SK-N-SH (cell line): Measurements from ENCODE around the gene SRXN1. TPM values are rescaled to one million over a fixed set of nuclear protein-coding genes. Genes with fewer than 3 reads are reported as not detected.

ENCODE experiments used
- CTCF ChIA-PET: fragments of 300-600, 350-600 bp; formaldehyde crosslinking; extraction: SDS; loops from one replicate; lab custom pipeline; 2021; lab: Yijun Ruan, JAX
- POLR2A ChIA-PET: fragments of 350-600 bp; sonication (Branson Sonifier 250); formaldehyde crosslinking; extraction: SDS; loops from one replicate; lab custom pipeline; 2020; ENCODE audit warnings: antibody characterized with exemption, inconsistent platforms; lab: Yijun Ruan, JAX
- DNase-seq: peaks from one replicate; pipeline ENCODE4 v3.0.0; 2012
- H2AFZ ChIP-seq: fragments of 200-600 bp; sonication (generic); 2 replicates; pipeline ENCODE4 v1.8.1; 2016; ENCODE audit warnings: antibody characterized with exemption, mild to moderate bottlenecking, low read depth
- H3F3A ChIP-seq: fragments of 200-600 bp; sonication (generic); replicated peaks from 2 replicates; pipeline ENCODE3; 2016; ENCODE audit warnings: antibody characterized with exemption, mild to moderate bottlenecking; ENCODE audit not compliant: insufficient read depth
- H3K27ac ChIP-seq, 2 experiments: fragments of 200-500 bp in 1 of 2; fragments of 200-600 bp in 1 of 2; sonication (Bioruptor generic) in 1 of 2; sonication (generic), shearing (Covaris generic) in 1 of 2; 2 replicates each; pipeline versions ENCODE4 v1.5.1 to v1.6.1; 2014 to 2016; ENCODE audit warnings: low read depth in 2 of 2, inconsistent platforms in 1 of 2, low read length in 1 of 2, mild to moderate bottlenecking in 1 of 2, mixed read lengths in 1 of 2
- H3K27me3 ChIP-seq: fragments of 200-600 bp; sonication (generic), shearing (Covaris generic); 2 replicates; pipeline ENCODE4 v1.6.1; 2016; ENCODE audit warnings: mixed run types; ENCODE audit not compliant: insufficient read depth
- H3K36me3 ChIP-seq, 2 experiments: fragments of 200-500 bp in 1 of 2; fragments of 200-600 bp in 1 of 2; sonication (Bioruptor generic) in 1 of 2; sonication (generic) in 1 of 2; replicated peaks in 1 of 2; 2 replicates each; pipeline versions ENCODE3 to v1.5.1; 2014 to 2016; ENCODE audit warnings: low read length in 1 of 2, mild to moderate bottlenecking in 1 of 2; ENCODE audit not compliant: insufficient read depth in 2 of 2, control insufficient read depth in 1 of 2
- H3K4me1 ChIP-seq, 2 experiments: fragments of 200-500 bp in 1 of 2; fragments of 200-600 bp in 1 of 2; sonication (Bioruptor generic) in 1 of 2; sonication (generic), shearing (Covaris generic) in 1 of 2; 2 replicates each; pipeline versions ENCODE4 v1.5.1 to v1.6.1; 2014 to 2016; ENCODE audit warnings: low read depth in 1 of 2, low read length in 1 of 2, mixed run types in 1 of 2; ENCODE audit not compliant: insufficient read depth in 2 of 2, control insufficient read depth in 1 of 2
- H3K4me2 ChIP-seq: fragments of 200-600 bp; sonication (generic), shearing (Covaris generic); 2 replicates; pipeline ENCODE4 v1.6.1; 2017; ENCODE audit warnings: mixed run types
- H3K4me3 ChIP-seq, 2 experiments: fragments of 200-500 bp in 1 of 2; fragments of 200-600 bp in 1 of 2; sonication (Bioruptor generic) in 1 of 2; sonication (generic), shearing (Covaris generic) in 1 of 2; 2 replicates each; pipeline versions ENCODE4 v1.5.1 to v1.8.1; 2014 to 2016; ENCODE audit warnings: low read depth in 2 of 2, inconsistent platforms in 1 of 2, low read length in 1 of 2, mild to moderate bottlenecking in 1 of 2, mixed read lengths in 1 of 2, moderate library complexity in 1 of 2
- H3K79me2 ChIP-seq: fragments of 200-600 bp; sonication (generic); 2 replicates; pipeline ENCODE4 v1.8.1; 2017; ENCODE audit warnings: mild to moderate bottlenecking; ENCODE audit not compliant: insufficient read depth
- H3K9ac ChIP-seq: fragments of 200-600 bp; sonication (generic); 2 replicates; pipeline ENCODE4 v1.6.1; 2017; ENCODE audit warnings: mixed run types
- H3K9me2 ChIP-seq: fragments of 200-600 bp; sonication (generic); 2 replicates; pipeline ENCODE4 v1.6.1; 2017; ENCODE audit warnings: mixed run types
- H3K9me3 ChIP-seq: fragments of 200-600 bp; sonication (generic); 2 replicates; pipeline ENCODE4 v1.6.1; 2017; ENCODE audit warnings: mixed run types, mild to moderate bottlenecking, moderate library complexity
- H4K20me1 ChIP-seq: fragments of 200-600 bp; sonication (generic); 2 replicates; pipeline ENCODE4 v1.6.1; 2017; ENCODE audit warnings: mild to moderate bottlenecking, mixed run types; ENCODE audit not compliant: insufficient read depth
- EP300 ChIP-seq, 2 experiments: IDR thresholded peaks; 2 replicates each; pipeline versions ENCODE4 v1.4.0 to v1.6.1; 2012; ENCODE audit warnings: borderline replicate concordance in 1 of 2, low read depth in 1 of 2, low read length in 1 of 2
- FOSL2 ChIP-seq: IDR thresholded peaks from 2 replicates; pipeline ENCODE4 v1.4.0; 2012; ENCODE audit warnings: low read depth, mild to moderate bottlenecking, moderate library complexity, borderline replicate concordance
- FOXM1 ChIP-seq: IDR thresholded peaks from 2 replicates; pipeline ENCODE4 v1.4.0; 2012; ENCODE audit warnings: low read depth, mild to moderate bottlenecking
- IRF3 ChIP-seq: fragments of 150-350 bp; IDR thresholded peaks from 2 replicates; pipeline ENCODE4 v1.6.1; 2016; ENCODE audit warnings: mild to moderate bottlenecking, low read depth, low read length
- JUND ChIP-seq: IDR thresholded peaks from 2 replicates; pipeline ENCODE4 v1.4.0; 2012
- MAX ChIP-seq: IDR thresholded peaks from 2 replicates; pipeline ENCODE4 v1.4.0; 2012; ENCODE audit warnings: low read depth
- MXI1 ChIP-seq: IDR thresholded peaks from 2 replicates; pipeline ENCODE4 v1.6.1; 2012; ENCODE audit warnings: mild to moderate bottlenecking, low read depth, low read length, improper control_type of control experiment
- RAD21 ChIP-seq: IDR thresholded peaks from 2 replicates; pipeline ENCODE4 v1.6.1; 2012; ENCODE audit warnings: mild to moderate bottlenecking, low read length
- RCOR1 ChIP-seq: fragments of 150-350 bp; IDR thresholded peaks from 2 replicates; pipeline ENCODE4 v1.6.1; 2017; ENCODE audit warnings: antibody characterized with exemption, low read length
- REST ChIP-seq: IDR thresholded peaks from 2 replicates; pipeline ENCODE4 v1.6.1; 2012; ENCODE audit warnings: mild to moderate bottlenecking, low read depth, low read length, moderate library complexity
- RFX5 ChIP-seq: IDR thresholded peaks from 2 replicates; pipeline ENCODE4 v1.6.1; 2012; ENCODE audit warnings: mild to moderate bottlenecking, improper control_type of control experiment, low read length
- TAF1 ChIP-seq: IDR thresholded peaks from 2 replicates; pipeline ENCODE4 v1.6.1; 2012; ENCODE audit warnings: low read depth, mild to moderate bottlenecking, low read length, moderate library complexity, borderline replicate concordance
- WGBS: methylation state at CpG from one replicate; pipeline ENCODE4 v1.1.6; 2017; ENCODE audit warnings: low lambda C conversion rate; 5-methylcytosine and 5-hydroxymethylcytosine counted together
- polyA plus RNA-seq, 3 experiments: library from polyadenylated mRNA; depleted of rRNA; stranded (reverse); fragments of >200 nt; gene quantifications; 2 replicates each; pipeline ENCODE4 v1.2.3, GENCODE V29; 2012

The SRXN1 gene
- polyA plus RNA-seq, 1 of the 3 experiments (the other 2 are of a cell fraction), result 26.2 TPM

- TF ChIP-seq REST (no peak), IRF3 (no peak), RAD21 (no peak), EP300 (IDR thresholded peaks at IDR 0.05; ENCODE audit: borderline replicate concordance in 1 of 2, low read depth in 1 of 2, low read length in 1 of 2) (no peak), JUND (no peak), FOXM1 (no peak), FOSL2 (no peak), MAX (no peak), RCOR1 (no peak)
- TF ChIP-seq, all 33 proteins: peak for 0
These were observed 22.0 kb upstream of the SRXN1 start (continued) for GRCh38 chr20:675033-675452.

GRCh38 chr20:673603-674001, 20.6 kb upstream of the SRXN1 start:
- peaks cover 24% of the 10 kb centered on the region; the same call in 1 of the 2 replicates for H3K27me3 ChIP-seq
- peak; percentile 46 for DNase-seq

More at GRCh38 chr20:673603-674001, 20.6 kb upstream of the SRXN1 start:
- H3K4me2 ChIP-seq, result no peak overlapping the region
- no peaks in the 10 kb centered on the region for H3K9me2 ChIP-seq
- H3K9ac ChIP-seq, result no peak overlapping the region
- WGBS, result 34% methylated on average over 3 of the region's 3 CpGs
- POLR2A ChIA-PET, result no interaction called here
- no peaks in the 10 kb centered on the region for H3F3A ChIP-seq
- no peaks in the 10 kb centered on the region for H3K79me2 ChIP-seq
- CTCF ChIA-PET, result interaction anchor here (0.6 to 1.5 kb wide), 11 partner anchors 13 to 96 kb away, joined by 3 to 7 read pairs (median 3); no protein-coding TSS in a partner anchor
- no peak overlapping the region for H3K27ac ChIP-seq
- TF ChIP-seq MXI1 (0 out of 2 replicates have a peak, but pooled peaks have one; percentile 4), TAF1 (no peak), MAX (no peak), RFX5 (no peak)
- H3K4me3 ChIP-seq, result no peak overlapping the region; a peak in 1 of 4 replicates
- H3K4me1 ChIP-seq, result peaks cover 0 to 10% of the 10 kb centered on the region in 2 experiments; a peak in 1 of 4 replicates
- H3K9me3 ChIP-seq, result no peaks in the 10 kb centered on the region
- H4K20me1 ChIP-seq, result peaks cover 11% of the 10 kb centered on the region; the same call in 1 of the 2 replicates
- H2AFZ ChIP-seq, result no peak overlapping the region
- no peaks in the 10 kb centered on the region for H3K36me3 ChIP-seq
